Glutamatergic neuron (in vitro differentiated cells): ENCODE data around the gene VWA8. TPM values are rescaled to one million over a fixed set of nuclear protein-coding genes. Genes with fewer than 3 reads are reported as not detected.
A peak's percentile ranks its signal among the peaks of the same experiment; 100 is the strongest.
"Not testable (repeated sequence)": the region's sequence is repeated elsewhere in the genome, so short reads cannot be mapped to it uniquely, and the experiment has no call there.

Experiments
- DNase-seq: peaks from one replicate; pipeline ENCODE4 v3.0.0; 2022
- H3K27ac Mint-ChIP-seq: one replicate; pipeline ENCODE4 v1.8.0; 2020; ENCODE audit warnings: mild to moderate bottlenecking, mixed read lengths, inconsistent platforms; ENCODE audit not compliant: unreplicated experiment
- H3K27me3 Mint-ChIP-seq: one replicate; pipeline ENCODE4 v1.8.0; 2020; ENCODE audit warnings: mild to moderate bottlenecking, moderate library complexity, mixed read lengths, inconsistent platforms; ENCODE audit not compliant: unreplicated experiment
- H3K36me3 Mint-ChIP-seq: one replicate; pipeline ENCODE4 v1.8.0; 2020; ENCODE audit warnings: mild to moderate bottlenecking, mixed read lengths, inconsistent platforms; ENCODE audit not compliant: unreplicated experiment
- H3K4me1 Mint-ChIP-seq: one replicate; pipeline ENCODE4 v1.8.0; 2020; ENCODE audit warnings: mild to moderate bottlenecking, low read depth, mixed read lengths, inconsistent platforms; ENCODE audit not compliant: unreplicated experiment
- H3K4me3 Mint-ChIP-seq: one replicate; pipeline ENCODE4 v1.8.0; 2020; ENCODE audit warnings: mild to moderate bottlenecking, mixed read lengths, inconsistent platforms; ENCODE audit not compliant: unreplicated experiment
- H3K9me3 Mint-ChIP-seq: one replicate; pipeline ENCODE4 v1.8.0; 2020; ENCODE audit warnings: mild to moderate bottlenecking, moderate library complexity, mixed read lengths, inconsistent platforms; ENCODE audit not compliant: unreplicated experiment
- CTCF ChIP-seq: fragments of 200-600 bp; sonication (generic); IDR thresholded peaks from one replicate; pipeline ENCODE4 v1.5.0; 2021; ENCODE audit not compliant: partially characterized antibody, unreplicated experiment
- total RNA-seq: library from RNA; stranded (reverse); fragmentation: NEBNext Ultra II Directional; extraction: Animal tissue kit (Norgen Biotek cat#: 25700); gene quantifications from one replicate; pipeline ENCODE4 v1.2.1, GENCODE V29; 2021; ENCODE audit not compliant: unreplicated experiment

VWA8 gene
- total RNA-seq, 1 donor from 2014 or later: 16.4 TPM

DNA sequence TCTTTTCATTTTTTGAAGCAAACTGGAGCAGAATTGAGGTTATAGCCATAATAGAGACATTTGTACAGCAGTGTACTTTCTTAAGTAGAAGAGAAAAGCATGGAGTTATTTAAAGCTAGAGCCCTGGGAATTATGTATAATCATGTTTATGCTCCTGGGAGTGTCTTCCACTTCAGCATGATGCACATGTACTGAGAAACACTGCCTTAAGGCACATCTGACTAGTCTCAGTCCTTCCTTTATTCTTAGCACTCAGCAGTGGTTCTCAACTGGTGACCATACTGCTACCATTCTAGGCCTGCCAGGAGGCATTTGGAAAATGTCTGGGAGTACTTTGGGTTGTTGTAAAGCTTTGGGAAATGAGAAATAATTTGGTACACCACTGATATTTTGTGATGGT is 45.8 kb downstream of the VWA8 start:
- DNase-seq: no peak
- Mint-ChIP-seq H3K36me3 (no peaks in the 10 kb centered on the region), H3K27me3 (no peaks in the 10 kb centered on the region), H3K9me3 (no peaks in the 10 kb centered on the region), H3K4me1 (peaks cover 20% of the 10 kb centered on the region), H3K27ac (no peak overlapping the region), H3K4me3 (no peak overlapping the region)
- TF ChIP-seq CTCF: no peak

DNA sequence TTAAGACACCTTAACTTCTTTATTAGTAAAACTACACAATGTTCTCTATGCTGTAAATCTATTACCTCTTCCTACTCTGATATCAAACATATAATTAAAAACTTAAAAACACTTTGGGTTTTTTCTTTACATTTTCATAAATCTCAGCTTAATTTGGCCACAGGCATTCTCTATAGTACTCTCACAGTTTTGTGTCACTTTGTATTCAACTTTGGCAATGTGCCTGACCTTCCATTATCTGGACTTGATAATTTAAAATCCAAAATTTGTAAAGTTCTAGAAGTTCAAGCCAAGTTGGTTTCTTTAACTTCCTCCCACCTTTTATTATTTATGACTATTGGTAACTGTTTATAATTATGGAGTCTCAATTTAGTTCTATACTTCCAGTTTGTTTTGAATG is 46.4 kb downstream of the VWA8 start:
- no peaks in the 10 kb centered on the region for H3K36me3 Mint-ChIP-seq
- no peak overlapping the region for H3K27ac Mint-ChIP-seq
- H3K9me3 Mint-ChIP-seq: no peaks in the 10 kb centered on the region
- H3K4me3 Mint-ChIP-seq: no peak overlapping the region
- H3K27me3 Mint-ChIP-seq: no peaks in the 10 kb centered on the region
- peaks cover 14% of the 10 kb centered on the region for H3K4me1 Mint-ChIP-seq
- TF ChIP-seq CTCF: no peak
- no peak for DNase-seq

DNA sequence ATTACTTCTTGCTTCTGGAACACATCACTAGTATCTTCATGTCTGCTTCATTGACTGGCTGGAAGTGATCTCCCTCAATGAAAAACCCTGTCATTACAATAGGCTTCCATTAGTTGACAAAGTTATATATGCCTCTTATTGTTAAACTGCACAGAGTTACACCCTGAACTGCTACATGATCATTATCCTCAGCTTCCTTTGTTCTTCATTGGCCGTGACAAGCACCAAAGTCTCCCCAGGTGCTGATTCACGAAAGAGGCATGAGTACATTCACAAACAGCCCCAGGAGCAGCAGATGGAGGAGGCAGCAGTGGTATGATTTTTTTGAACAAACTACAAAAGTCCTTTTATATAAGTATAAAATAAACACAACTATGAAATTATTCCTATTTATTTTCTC is 51.4 kb downstream of the VWA8 start:
- H3K4me3 Mint-ChIP-seq: no peak overlapping the region
- H3K27ac Mint-ChIP-seq: no peak overlapping the region
- H3K9me3 Mint-ChIP-seq: no peaks in the 10 kb centered on the region
- DNase-seq: no peak
- no peaks in the 10 kb centered on the region for H3K4me1 Mint-ChIP-seq
- no peak for TF ChIP-seq CTCF
- H3K36me3 Mint-ChIP-seq: no peaks in the 10 kb centered on the region
- no peaks in the 10 kb centered on the region for H3K27me3 Mint-ChIP-seq

GRCh38 chr13:41905600-41906254 is 55.2 kb downstream of the VWA8 start:
- Mint-ChIP-seq H3K4me3 (no peak overlapping the region), H3K27ac (no peak overlapping the region), H3K9me3 (no peaks in the 10 kb centered on the region), H3K36me3 (no peaks in the 10 kb centered on the region), H3K27me3 (no peaks in the 10 kb centered on the region), H3K4me1 (no peaks in the 10 kb centered on the region)
- TF ChIP-seq CTCF: peak; percentile 43
- DNase-seq: no peak

GRCh38 chr13:41900918-41901317 is 60.0 kb downstream of the VWA8 start:
- Mint-ChIP-seq H3K4me3 (no peak overlapping the region), H3K36me3 (no peaks in the 10 kb centered on the region), H3K4me1 (no peaks in the 10 kb centered on the region), H3K9me3 (no peaks in the 10 kb centered on the region), H3K27me3 (peaks cover 2% of the 10 kb centered on the region), H3K27ac (no peak overlapping the region)
- DNase-seq: no peak
- no peak for TF ChIP-seq CTCF

DNA sequence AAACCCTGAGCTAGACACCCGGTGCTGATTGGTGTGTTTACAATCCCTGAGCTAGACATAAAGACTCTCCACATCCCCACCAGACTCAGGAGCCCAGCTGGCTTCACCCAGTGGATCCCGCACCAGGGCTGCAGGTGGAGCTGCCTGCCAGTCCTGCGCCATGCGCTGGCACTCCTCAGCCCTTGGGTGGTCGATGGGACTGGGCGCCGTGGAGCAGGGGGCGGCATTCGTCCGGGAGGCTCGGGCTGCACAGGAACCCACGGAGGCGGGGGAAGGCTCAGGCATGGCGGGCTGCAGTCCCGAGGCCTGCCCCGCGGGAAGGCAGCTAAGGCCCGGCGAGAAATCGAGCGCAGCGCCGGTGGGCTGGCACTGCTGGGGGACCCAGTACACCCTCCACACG is 62.5 kb downstream of the VWA8 start:
- H3K4me1 Mint-ChIP-seq, H3K4me3 Mint-ChIP-seq, H3K27me3 Mint-ChIP-seq, H3K27ac Mint-ChIP-seq, H3K9me3 Mint-ChIP-seq, DNase-seq, H3K36me3 Mint-ChIP-seq: not testable (repeated sequence)
